ENCODE measurements around the gene ELAVL1.

- no peak for TF ChIP-seq GATA2 (IDR thresholded peaks at IDR 0.05; ENCODE audit: low read depth, low read length)
- no peak for TF ChIP-seq GATA3 (IDR thresholded peaks at IDR 0.05; ENCODE audit: low read depth, low read length)
Observed at GRCh38 chr19:7915250-7916102, 90.0 kb downstream of the ELAVL1 start.

Data from SH-SY5Y (cell line).